Mesenchymal stem cell (in vitro differentiated cells and primary cell): ENCODE results near the gene LHX3.

Experiments
- DNase-seq: peaks from one replicate; pipeline ENCODE4 v3.0.0-alpha.2; 2013
- H2AFZ ChIP-seq: one replicate; pipeline ENCODE4 v1.6.1; 2013; ENCODE audit warnings: low read depth, mild to moderate bottlenecking, control low read depth, inconsistent platforms, low read length, moderate library complexity
- H2AK5ac ChIP-seq: 2 replicates; pipeline ENCODE4 v1.6.1; 2013; ENCODE audit warnings: low read length, moderate library complexity, mild to moderate bottlenecking, inconsistent platforms; ENCODE audit not compliant: severe bottlenecking
- H2BK120ac ChIP-seq: one replicate; pipeline ENCODE4 v1.6.1; 2013; ENCODE audit warnings: low read depth, mild to moderate bottlenecking, inconsistent platforms, low read length, moderate library complexity
- H2BK12ac ChIP-seq, 2 experiments: one replicate each; pipeline ENCODE4 v1.6.1; 2013; ENCODE audit warnings: inconsistent platforms in 2 of 2, low read length in 2 of 2, mild to moderate bottlenecking in 2 of 2, moderate library complexity in 2 of 2, control low read depth in 1 of 2
- H2BK15ac ChIP-seq: one replicate; pipeline ENCODE4 v1.6.1; 2013; ENCODE audit warnings: mild to moderate bottlenecking, low read depth, inconsistent platforms; ENCODE audit not compliant: poor library complexity, severe bottlenecking
- H2BK5ac ChIP-seq: 2 replicates; pipeline ENCODE4 v1.6.1; 2013; ENCODE audit warnings: low read depth, mild to moderate bottlenecking, low read length, control low read depth, inconsistent platforms; ENCODE audit not compliant: poor library complexity, severe bottlenecking
- H3K14ac ChIP-seq, 2 experiments: one replicate each; pipeline ENCODE4 v1.6.1; 2013; ENCODE audit warnings: inconsistent platforms in 2 of 2, low read length in 2 of 2, control low read depth in 1 of 2, mild to moderate bottlenecking in 1 of 2, moderate library complexity in 1 of 2
- H3K18ac ChIP-seq, 2 experiments: one replicate each; pipeline ENCODE4 v1.6.1; 2013; ENCODE audit warnings: inconsistent platforms in 2 of 2, low read length in 2 of 2, control low read depth in 1 of 2, low read depth in 1 of 2, mild to moderate bottlenecking in 1 of 2
- H3K23ac ChIP-seq, 2 experiments: one replicate each; pipeline ENCODE4 v1.6.1; 2013; ENCODE audit warnings: inconsistent platforms in 2 of 2, low read length in 2 of 2, mild to moderate bottlenecking in 2 of 2, moderate library complexity in 2 of 2, control low read depth in 1 of 2
- H3K27ac ChIP-seq: 2 replicates; pipeline ENCODE4 v1.5.1; 2013; ENCODE audit warnings: mild to moderate bottlenecking, moderate library complexity, low read length, control low read depth, inconsistent platforms; ENCODE audit not compliant: poor library complexity, severe bottlenecking
- H3K27me3 ChIP-seq, 2 experiments: 2 replicates each; pipeline versions ENCODE4 v1.6.1 to v1.7.0; 2013; ENCODE audit warnings: low read length in 2 of 2, mild to moderate bottlenecking in 2 of 2, moderate library complexity in 2 of 2, control low read depth in 1 of 2, inconsistent platforms in 1 of 2; ENCODE audit not compliant: control insufficient read depth in 1 of 2, insufficient read depth in 1 of 2
- H3K36me3 ChIP-seq, 2 experiments: 2 replicates each; pipeline versions ENCODE4 v1.6.1 to v1.7.0; 2013; ENCODE audit warnings: low read length in 2 of 2, control low read depth in 1 of 2, inconsistent platforms in 1 of 2, low read depth in 1 of 2, mild to moderate bottlenecking in 1 of 2; ENCODE audit not compliant: insufficient read depth in 2 of 2, control insufficient read depth in 1 of 2
- H3K4ac ChIP-seq, 2 experiments: one replicate each; pipeline ENCODE4 v1.6.1; 2013; ENCODE audit warnings: inconsistent platforms in 2 of 2, low read length in 2 of 2, mild to moderate bottlenecking in 2 of 2, moderate library complexity in 2 of 2, control low read depth in 1 of 2, low read depth in 1 of 2
- H3K4me1 ChIP-seq: 2 replicates; pipeline ENCODE4 v1.6.1; 2013; ENCODE audit warnings: low read depth, low read length, control low read depth; ENCODE audit not compliant: control insufficient read depth, insufficient read depth
- H3K4me2 ChIP-seq: 2 replicates; pipeline ENCODE4 v1.6.1; 2013; ENCODE audit warnings: low read length, mild to moderate bottlenecking, inconsistent platforms; ENCODE audit not compliant: poor library complexity, severe bottlenecking
- H3K4me3 ChIP-seq, 2 experiments: 2 replicates each; pipeline versions ENCODE4 v1.5.1 to v1.7.0; 2013; ENCODE audit warnings: low read length in 2 of 2, mild to moderate bottlenecking in 2 of 2, control low read depth in 1 of 2, low read depth in 1 of 2; ENCODE audit not compliant: insufficient read depth in 1 of 2
- H3K79me1 ChIP-seq: replicated peaks from 2 replicates; pipeline ENCODE4 v1.6.1; 2013; ENCODE audit warnings: mild to moderate bottlenecking, control low read depth, low read length, inconsistent platforms; ENCODE audit not compliant: poor library complexity, severe bottlenecking
- H3K9ac ChIP-seq: 2 replicates; pipeline ENCODE4 v1.7.0; 2013; ENCODE audit warnings: mild to moderate bottlenecking, low read length, moderate library complexity
- H3K9me3 ChIP-seq: 2 replicates; pipeline ENCODE4 v1.7.0; 2013; ENCODE audit warnings: mild to moderate bottlenecking, low read length; ENCODE audit not compliant: control insufficient read depth
- H4K8ac ChIP-seq: one replicate; pipeline ENCODE4 v1.6.1; 2013; ENCODE audit warnings: inconsistent platforms, mild to moderate bottlenecking, low read length, moderate library complexity
- H4K91ac ChIP-seq: one replicate; pipeline ENCODE4 v1.6.1; 2013; ENCODE audit warnings: mild to moderate bottlenecking, low read length, inconsistent platforms
- WGBS: methylation state at CpG from one replicate; pipeline ENCODE4 v1.1.7; 2013; ENCODE audit warnings: mixed read lengths; 5-methylcytosine and 5-hydroxymethylcytosine counted together

LHX3 gene

DNA sequence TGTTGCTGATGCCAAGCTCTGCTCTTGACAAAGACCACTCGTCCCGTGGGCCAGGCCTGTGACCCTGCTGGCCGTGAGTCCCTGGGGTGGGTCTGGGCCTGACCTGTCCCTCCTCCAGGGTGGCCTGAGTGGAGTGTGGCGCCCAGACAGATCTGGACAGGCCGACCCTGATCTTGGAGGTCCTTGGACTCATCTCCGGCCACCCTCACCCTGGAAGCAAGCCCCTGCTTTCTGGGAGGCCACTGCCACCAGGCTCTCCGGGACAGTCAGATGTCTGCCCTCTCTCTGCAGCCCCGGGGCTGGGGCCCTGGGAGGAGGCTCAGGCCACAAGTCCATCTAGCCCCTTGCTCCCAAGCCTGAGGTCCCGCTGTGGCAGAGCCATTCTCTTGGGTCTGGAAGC, 55.1 kb downstream of the LHX3 start:
- Histone ChIP-seq H3K4ac (no peak overlapping the region), H3K4me3 (no peak overlapping the region), H2BK15ac (no peak overlapping the region), H2BK12ac (no peak overlapping the region), H2BK120ac (no peak overlapping the region), H3K79me1 (no peaks in the 10 kb centered on the region), H2AK5ac (no peak overlapping the region), H3K27ac (no peak overlapping the region), H2AFZ (no peak overlapping the region), H3K18ac (no peak overlapping the region), H3K36me3 (no peaks in the 10 kb centered on the region), H2BK5ac (no peak overlapping the region), H3K4me1 (no peaks in the 10 kb centered on the region), H3K4me2 (no peak overlapping the region), H3K14ac (no peak overlapping the region), H3K9me3 (no peaks in the 10 kb centered on the region), H3K23ac (no peak overlapping the region), H3K27me3 (peaks cover 37 to 74% of the 10 kb centered on the region in 2 experiments), H4K8ac (no peak overlapping the region), H3K9ac (no peak overlapping the region), H4K91ac (peak overlapping the region; percentile 7)
- no peak for DNase-seq
- WGBS = 89% methylated on average over 9 of the region's 9 CpGs

DNA sequence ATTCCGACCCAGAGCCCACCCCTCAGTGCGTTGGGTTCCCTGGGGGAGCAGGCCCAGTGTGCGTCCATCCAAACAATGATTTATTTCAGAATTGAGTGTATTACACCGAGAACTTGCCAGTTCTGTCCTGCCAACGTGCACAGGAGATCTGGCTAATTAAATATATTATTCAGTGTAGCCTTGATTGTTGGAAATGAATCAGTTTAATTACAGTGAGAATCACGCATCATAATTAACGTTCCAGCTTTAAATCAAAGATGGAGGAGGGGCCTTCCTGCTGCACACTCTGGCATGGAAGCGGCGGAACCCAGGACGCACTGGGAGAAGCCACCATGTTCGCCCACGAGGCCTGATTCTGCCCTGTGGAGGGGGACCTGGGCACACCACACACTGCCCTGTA, 55.6 kb downstream of the LHX3 start:
- no peak overlapping the region for H3K9ac ChIP-seq
- H3K4ac ChIP-seq = no peak overlapping the region
- no peak overlapping the region for H3K23ac ChIP-seq
- no peak overlapping the region for H3K27ac ChIP-seq
- no peak for DNase-seq
- H4K8ac ChIP-seq = no peak overlapping the region
- no peak overlapping the region for H3K4me2 ChIP-seq
- peak overlapping the region in 1 of 2 experiments; percentile 20 for H3K4me3 ChIP-seq
- H2BK120ac ChIP-seq = no peak overlapping the region
- peak overlapping the region; percentile 7 for H4K91ac ChIP-seq
- H3K4me1 ChIP-seq = no peaks in the 10 kb centered on the region
- no peaks in the 10 kb centered on the region for H3K9me3 ChIP-seq
- no peak overlapping the region for H2BK15ac ChIP-seq
- no peak overlapping the region for H3K18ac ChIP-seq
- H3K14ac ChIP-seq = no peak overlapping the region
- no peak overlapping the region for H2BK12ac ChIP-seq
- no peak overlapping the region for H2BK5ac ChIP-seq
- no peak overlapping the region for H2AFZ ChIP-seq
- H3K27me3 ChIP-seq = peaks cover 41 to 76% of the 10 kb centered on the region in 2 experiments
- no peaks in the 10 kb centered on the region for H3K36me3 ChIP-seq
- no peaks in the 10 kb centered on the region for H3K79me1 ChIP-seq
- WGBS = 84% methylated on average over 12 of the region's 12 CpGs
- no peak overlapping the region for H2AK5ac ChIP-seq

- Histone ChIP-seq H2AFZ (no peak overlapping the region), H4K8ac (no peak overlapping the region), H3K4me2 (no peak overlapping the region), H2BK120ac (no peak overlapping the region), H2BK12ac (no peak overlapping the region), H4K91ac (no peak overlapping the region), H3K27ac (no peak overlapping the region), H3K79me1 (no peaks in the 10 kb centered on the region), H3K4me1 (peaks cover 2% of the 10 kb centered on the region), H3K23ac (no peak overlapping the region), H3K18ac (no peak overlapping the region), H2BK15ac (no peak overlapping the region), H3K9ac (no peak overlapping the region), H3K9me3 (no peaks in the 10 kb centered on the region), H2BK5ac (no peak overlapping the region), H3K36me3 (no peaks in the 10 kb centered on the region), H3K4me3 (no peak overlapping the region), H3K14ac (no peak overlapping the region), H2AK5ac (no peak overlapping the region), H3K4ac (no peak overlapping the region), H3K27me3 (peaks cover 41 to 80% of the 10 kb centered on the region in 2 experiments)
- DNase-seq = no peak
- WGBS = 89% methylated on average over 14 of the region's 14 CpGs
These were observed 56.2 kb downstream of the LHX3 start for GRCh38 chr9:136148766-136149165.

GRCh38 chr9:136147890-136148714, 56.8 kb downstream of the LHX3 start:
- peaks cover 41 to 80% of the 10 kb centered on the region in 2 experiments for H3K27me3 ChIP-seq
- no peak overlapping the region for H2AK5ac ChIP-seq
- peaks cover 8% of the 10 kb centered on the region for H3K4me1 ChIP-seq
- H3K9me3 ChIP-seq = no peaks in the 10 kb centered on the region
- no peak overlapping the region for H4K8ac ChIP-seq
- H2BK15ac ChIP-seq = no peak overlapping the region
- no peak for DNase-seq
- no peak overlapping the region for H3K4ac ChIP-seq
- no peak overlapping the region for H3K18ac ChIP-seq
- no peak overlapping the region for H2BK120ac ChIP-seq
- H4K91ac ChIP-seq = no peak overlapping the region
- whole genome bisulfite sequencing = 68% methylated on average over 35 of the region's 35 CpGs
- no peak overlapping the region for H3K27ac ChIP-seq
- no peak overlapping the region for H3K4me2 ChIP-seq
- H3K23ac ChIP-seq = no peak overlapping the region
- no peak overlapping the region for H3K9ac ChIP-seq
- no peaks in the 10 kb centered on the region for H3K79me1 ChIP-seq
- no peak overlapping the region for H2BK12ac ChIP-seq
- H2BK5ac ChIP-seq = no peak overlapping the region
- H2AFZ ChIP-seq = no peak overlapping the region
- H3K4me3 ChIP-seq = no peak overlapping the region
- H3K14ac ChIP-seq = no peak overlapping the region
- H3K36me3 ChIP-seq = no peaks in the 10 kb centered on the region
